ENCODE measurements around the gene SOWAHC.

DNA sequence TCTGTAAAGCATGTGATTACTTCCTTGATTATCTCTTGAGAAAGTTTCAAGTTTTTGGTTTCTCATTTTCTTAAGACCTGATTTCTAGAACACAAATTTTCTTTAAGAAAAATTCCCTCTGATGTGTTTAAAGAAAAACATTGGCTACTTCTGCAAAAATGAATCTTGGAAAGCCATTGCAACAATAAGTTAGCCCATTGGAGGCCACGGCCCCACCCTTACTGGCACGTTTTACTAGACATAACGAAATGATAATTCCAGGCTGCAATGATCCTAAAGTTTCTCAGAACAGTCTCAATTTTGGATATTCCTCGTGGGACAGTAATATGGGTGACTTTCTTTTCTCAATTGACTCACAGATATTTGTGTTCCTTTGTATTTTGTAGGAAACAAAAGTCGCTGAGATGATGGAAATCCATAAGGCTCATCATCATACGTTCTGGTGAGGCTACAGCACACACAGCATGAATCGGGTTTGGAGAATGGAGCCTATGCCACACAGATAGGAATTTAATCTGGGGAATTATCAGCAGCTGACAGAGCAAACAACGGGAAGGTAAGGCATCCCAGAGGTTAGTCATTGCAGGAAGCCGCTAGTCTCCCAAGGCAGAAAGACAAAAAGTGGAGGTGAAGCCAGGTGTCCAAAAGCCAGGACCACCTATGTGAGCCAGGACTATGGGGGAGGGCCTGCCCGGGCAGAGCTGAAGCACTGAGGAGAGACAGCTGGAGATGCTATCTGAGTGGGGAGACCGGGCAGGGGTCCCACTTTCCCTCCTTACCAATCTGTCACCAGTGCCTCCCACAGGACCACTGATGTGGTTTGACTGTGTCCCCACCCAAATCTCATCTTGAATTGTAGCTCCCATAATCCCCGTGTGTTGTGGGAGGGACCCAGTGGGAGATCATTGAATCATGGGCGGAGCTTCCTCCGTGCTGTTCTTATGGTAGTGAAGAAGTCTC is 35.9 kb downstream of the SOWAHC start:
- TF ChIP-seq POLR2A (IDR thresholded peaks at IDR 0.05) (no peak), POLR2AphosphoS5 (IDR thresholded peaks at IDR 0.05; ENCODE audit: insufficient read depth in 1 of 2, low read depth in 1 of 2) (no peak), CTCF (IDR thresholded peaks at IDR 0.05) (no peak)
